SKM-1 (cell line): Measurements from ENCODE around the gene RANBP10.

Experiments used
- DNase-seq: peaks from one replicate; lab custom pipeline; 2025; ENCODE audit not compliant: unreplicated experiment; lab: John Stamatoyannopoulos, UW

Gene RANBP10

GRCh38 chr16:67749436-67750078 lies 56.8 kb downstream of the RANBP10 start:
- no peak for DNase-seq

- DNase-seq = no peak
Measured at GRCh38 chr16:67748834-67749233, 57.5 kb downstream of the RANBP10 start.

DNA sequence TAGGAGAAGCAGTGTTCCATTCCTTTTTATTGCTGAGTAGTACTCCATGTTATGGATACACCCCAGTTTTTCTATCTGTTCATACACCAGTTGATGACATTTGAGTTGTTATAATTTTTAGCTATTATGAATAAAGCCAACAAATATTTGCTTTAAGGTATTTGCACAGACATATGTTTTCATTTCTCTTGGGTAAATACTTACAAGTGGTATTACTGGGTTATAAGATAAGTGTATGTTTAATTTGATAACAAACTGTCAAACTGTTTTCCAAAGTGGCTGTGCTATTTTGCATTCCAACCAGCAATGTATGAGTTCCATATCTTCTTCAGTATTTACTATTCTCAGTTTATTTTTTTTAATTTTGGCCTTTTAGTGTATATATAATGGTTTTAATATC lies 59.5 kb downstream of the RANBP10 start:
- no peak for DNase-seq

DNA sequence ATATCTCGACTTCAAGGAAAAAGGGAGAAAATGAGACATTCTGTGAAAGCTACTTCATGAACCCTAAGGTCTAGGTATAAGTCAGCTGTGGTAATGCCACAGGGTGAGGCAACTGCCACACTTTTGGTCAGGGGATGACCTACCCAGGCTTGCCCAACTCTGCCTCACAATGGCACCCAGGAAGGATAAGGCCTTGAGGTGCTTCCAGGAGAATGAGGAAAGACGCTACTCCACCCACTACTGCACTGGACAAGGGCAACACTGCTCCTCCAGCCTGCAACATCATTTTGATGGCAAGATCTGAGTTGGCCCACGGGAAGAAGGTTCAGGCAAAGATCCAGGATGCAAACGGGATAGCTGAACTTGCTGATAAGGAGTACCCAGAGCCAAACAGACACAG lies 65.2 kb downstream of the RANBP10 start:
- no peak for DNase-seq

DNA sequence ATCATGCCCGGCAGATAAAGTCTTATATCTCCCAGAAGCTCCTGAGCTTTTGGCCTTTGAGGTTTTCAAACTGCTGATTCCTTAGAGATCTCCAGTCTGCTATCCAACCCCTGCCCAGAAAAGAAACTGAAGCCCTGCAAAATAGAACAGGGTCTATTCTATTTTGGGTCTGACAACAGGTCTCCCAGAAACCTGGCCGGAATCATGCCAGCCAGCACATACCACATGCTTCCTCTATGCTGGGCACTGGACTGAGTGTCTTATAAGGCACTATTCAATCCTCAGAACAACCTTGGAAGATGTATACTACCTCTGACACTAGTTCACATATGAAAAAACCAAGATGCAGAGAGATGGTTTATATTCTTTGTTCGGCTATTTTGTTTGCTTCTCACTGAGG lies 66.0 kb downstream of the RANBP10 start:
- DNase-seq = no peak

GRCh38 chr16:67736858-67737257 lies 69.5 kb downstream of the RANBP10 start:
- no peak for DNase-seq

DNA sequence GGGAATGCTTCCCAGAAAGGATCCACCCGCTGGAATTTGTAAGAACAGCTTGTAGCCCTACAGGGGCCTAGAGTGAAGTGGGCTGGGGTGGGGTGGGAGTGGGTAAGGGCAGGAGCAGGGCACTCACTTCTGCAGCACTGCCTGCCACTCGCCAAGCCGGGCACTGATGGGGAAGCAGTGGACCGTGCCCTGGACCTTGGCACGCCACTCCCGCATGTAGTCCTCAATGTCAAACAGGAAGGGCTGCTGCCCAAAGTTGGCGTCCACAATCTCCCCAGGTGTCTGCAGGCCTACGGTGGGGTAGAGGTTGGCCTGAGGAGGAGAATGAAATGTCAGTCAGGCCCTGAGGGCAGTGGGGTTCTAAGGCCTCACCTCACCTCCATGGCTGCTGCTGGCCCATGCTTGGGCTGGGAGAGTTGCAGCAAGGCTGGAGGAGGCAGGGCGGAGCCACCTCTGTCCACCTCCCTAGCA lies 71.6 kb downstream of the RANBP10 start:
- DNase-seq = no peak

DNA sequence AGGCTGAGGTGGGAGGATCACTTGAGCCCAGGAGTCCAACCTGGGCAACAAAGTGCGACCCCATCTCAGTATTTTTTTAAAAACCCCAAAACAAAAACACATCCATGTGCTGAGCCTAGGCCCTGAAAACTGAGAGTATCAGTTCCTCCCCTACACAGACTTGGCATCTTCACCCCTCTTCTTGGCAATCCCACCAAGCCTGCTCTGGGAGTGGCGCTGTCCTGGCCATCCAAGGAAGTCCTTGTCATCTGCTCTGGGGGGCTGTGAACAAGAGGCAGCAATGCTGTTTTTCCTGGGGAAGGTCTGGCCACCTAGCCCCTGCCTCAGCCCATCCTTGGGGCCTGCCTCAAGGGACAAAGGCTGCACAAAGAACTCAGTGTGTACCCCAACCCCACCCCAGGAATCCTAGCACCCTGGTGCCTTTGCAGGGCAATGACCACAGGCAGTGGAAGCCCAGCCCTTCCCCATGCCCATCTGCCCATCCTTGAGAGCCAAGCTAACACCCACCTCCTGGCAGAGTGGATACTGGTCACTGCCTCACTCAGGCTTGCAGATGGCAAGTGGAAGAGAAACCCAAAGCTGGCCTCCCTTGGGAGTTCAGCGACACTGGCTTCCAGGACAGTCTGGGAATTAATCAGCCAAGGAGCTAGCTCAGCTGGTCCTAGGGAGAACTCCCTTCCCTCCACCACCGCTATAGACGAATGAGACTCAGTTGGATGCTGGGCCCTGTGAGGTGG lies 72.5 kb downstream of the RANBP10 start:
- no peak for DNase-seq

DNA sequence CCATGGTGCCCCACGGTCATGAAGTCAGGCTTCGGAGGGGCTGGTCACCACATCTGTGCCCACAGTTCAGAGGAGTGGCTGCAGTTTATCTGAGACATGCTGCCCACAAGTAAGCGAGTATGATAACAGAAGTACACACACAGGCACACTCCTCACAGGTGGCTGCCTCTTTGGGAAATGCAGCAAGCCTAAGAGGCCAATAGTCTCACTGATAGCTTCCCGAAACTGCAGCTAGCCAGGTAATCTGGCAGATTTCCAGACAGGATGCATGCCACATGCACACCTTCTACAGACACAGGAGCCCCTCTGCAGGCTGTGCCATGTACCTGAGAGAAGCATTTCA lies 74.6 kb downstream of the RANBP10 start:
- DNase-seq = no peak

DNA sequence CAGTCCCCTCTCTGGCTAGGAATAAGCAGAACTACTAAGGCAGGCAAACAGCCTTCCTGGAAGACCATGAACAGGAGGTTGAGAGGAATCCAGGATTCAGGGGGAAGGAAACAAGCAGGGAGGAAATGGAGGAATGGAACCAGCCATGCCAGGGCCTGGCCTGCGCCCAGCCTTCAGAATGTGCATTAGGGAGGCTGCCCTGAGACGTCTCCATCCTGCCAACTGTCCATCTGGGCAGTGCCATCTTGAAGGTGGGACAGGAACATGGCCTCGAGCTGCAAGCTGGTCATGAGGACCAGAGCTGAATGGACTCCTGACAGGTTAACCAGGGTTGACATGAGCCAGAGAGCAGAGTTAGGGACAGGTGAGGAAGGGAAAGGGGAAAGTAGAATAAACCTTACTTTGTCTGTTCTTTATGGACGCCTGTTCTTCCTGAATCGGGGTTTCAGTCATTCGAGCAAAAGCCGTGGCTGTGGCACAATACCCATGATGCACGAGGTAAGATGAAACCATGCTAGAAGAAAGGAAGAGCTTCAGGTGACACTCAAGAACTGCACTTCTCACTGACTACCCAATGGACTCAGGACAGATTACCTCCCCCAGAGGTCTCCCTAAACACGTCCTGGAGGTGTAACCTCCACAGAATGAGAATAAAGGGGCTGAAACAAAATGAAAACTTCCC lies 75.1 kb downstream of the RANBP10 start:
- DNase-seq = no peak

- no peak for DNase-seq
Measured at GRCh38 chr16:67730326-67730725, 76.0 kb downstream of the RANBP10 start.

GRCh38 chr16:67729636-67730248 lies 76.6 kb downstream of the RANBP10 start:
- DNase-seq = no peak

GRCh38 chr16:67727521-67728485 lies 78.6 kb downstream of the RANBP10 start:
- no peak for DNase-seq

GRCh38 chr16:67726106-67727034 lies 80.0 kb downstream of the RANBP10 start:
- no peak for DNase-seq

DNA sequence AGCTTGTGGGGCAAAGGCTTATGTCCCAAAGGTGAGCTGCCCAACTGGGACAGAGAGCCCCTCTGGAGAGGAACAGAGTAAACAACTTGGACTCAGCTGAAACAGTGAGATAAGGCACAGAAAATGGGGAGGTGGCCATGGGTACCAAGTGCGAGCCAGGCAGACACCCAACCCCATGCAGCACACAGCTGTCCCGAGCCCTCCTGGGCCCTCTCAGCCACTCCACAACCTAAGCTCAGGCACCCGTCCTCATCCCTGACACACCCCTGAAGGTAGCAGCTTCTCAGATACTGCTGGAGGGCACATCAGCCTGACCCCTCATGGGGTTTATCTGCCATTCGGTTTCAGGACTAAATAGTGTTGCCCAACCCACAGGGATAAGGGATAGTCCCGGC lies 82.5 kb downstream of the RANBP10 start:
- no peak for DNase-seq

DNA sequence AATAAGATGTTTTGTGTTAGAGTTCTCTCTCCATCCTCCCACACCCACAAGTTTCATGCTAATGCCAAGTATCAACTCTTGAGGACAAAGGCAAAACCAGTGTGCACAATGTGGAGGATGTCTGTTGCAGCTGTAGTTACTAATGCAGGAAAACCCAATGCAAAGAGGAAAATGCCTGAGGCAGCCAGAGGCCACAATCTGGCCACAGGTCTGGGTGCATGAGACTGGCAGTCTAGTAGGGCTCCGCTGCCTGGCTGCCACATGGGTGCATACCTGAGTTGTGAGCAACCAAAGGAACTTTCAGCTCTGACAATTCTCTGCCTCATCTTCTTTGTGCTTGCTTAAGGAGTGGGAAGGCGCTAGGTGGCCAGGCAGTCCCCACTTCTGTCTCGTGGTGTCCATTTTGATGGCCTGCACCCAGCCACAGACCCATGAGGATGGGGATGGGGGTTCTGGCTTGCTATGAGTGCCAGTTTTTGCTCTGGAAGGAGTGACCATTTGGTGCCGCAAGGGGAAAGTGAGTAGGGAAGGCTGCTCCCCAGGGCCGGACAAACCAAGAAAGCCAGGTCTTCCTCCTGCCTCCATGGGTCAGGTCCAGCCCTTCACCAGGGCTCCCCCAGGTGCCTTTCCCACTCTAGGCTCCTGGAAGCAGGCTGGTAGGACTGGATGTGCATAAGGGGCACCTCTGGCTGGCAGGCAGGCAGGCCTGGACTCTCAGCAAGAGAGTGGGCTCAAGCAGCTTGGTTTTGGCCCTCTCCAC lies 83.0 kb downstream of the RANBP10 start:
- no peak for DNase-seq

GRCh38 chr16:67720236-67720635 lies 86.1 kb downstream of the RANBP10 start:
- no peak for DNase-seq

DNA sequence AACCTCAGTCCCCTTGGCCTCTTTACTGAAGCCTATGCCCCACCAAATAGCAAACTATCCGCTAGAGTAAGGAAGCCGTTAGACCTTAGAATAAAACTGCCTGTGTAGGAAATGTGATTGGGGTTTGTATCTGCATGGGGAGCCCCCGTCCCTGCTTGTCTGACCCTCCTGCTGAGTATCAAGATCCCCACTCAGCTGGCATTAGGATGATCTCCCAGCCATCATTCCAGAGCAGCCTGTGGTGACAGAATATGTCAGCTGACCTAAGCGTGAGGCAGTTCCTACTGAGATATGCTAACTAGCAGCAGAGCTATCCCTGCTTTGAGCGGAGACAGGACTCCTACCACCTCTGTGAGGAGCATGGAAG lies 86.6 kb downstream of the RANBP10 start:
- DNase-seq = no peak
